ENCODE data around the gene APOL3.
A peak's percentile ranks its signal among the peaks of the same experiment; 100 is the strongest.
"Not testable (repeated sequence)": the region's sequence is repeated elsewhere in the genome, so short reads cannot be mapped to it uniquely, and the experiment has no call there.

APOL3 gene

GRCh38 chr22:36125994-36126531 lies 34.5 kb downstream of the APOL3 start:
- Histone ChIP-seq H3K4me1 (ENCODE audit: insufficient read depth, low read length) (0 out of 2 replicates have a peak, but pooled peaks cover 3% of the 10 kb centered on the region), H3K9me3 (ENCODE audit: insufficient read depth, low read depth, low read length) (no peaks in the 10 kb centered on the region), H3K9ac (ENCODE audit: low read depth, low read length) (no peak overlapping the region), H3K27me3 (ENCODE audit: insufficient read depth, low read length) (peaks cover 21% of the 10 kb centered on the region), H3K4me3 (ENCODE audit: low read length) (no peak overlapping the region), H3K27ac (ENCODE audit: low read length) (no peak overlapping the region), H3K36me3 (ENCODE audit: insufficient read depth, low read depth, low read length) (no peaks in the 10 kb centered on the region)

GRCh38 chr22:36125434-36125833 lies 35.1 kb downstream of the APOL3 start:
- H3K9me3 ChIP-seq (ENCODE audit: insufficient read depth, low read depth, low read length): no peaks in the 10 kb centered on the region
- 0 out of 2 replicates have a peak, but pooled peaks cover 3% of the 10 kb centered on the region for H3K4me1 ChIP-seq (ENCODE audit: insufficient read depth, low read length)
- H3K27ac ChIP-seq (ENCODE audit: low read length): no peak overlapping the region
- H3K9ac ChIP-seq (ENCODE audit: low read depth, low read length): no peak overlapping the region
- H3K27me3 ChIP-seq (ENCODE audit: insufficient read depth, low read length): peaks cover 21% of the 10 kb centered on the region
- no peak overlapping the region for H3K4me3 ChIP-seq (ENCODE audit: low read length)
- no peaks in the 10 kb centered on the region for H3K36me3 ChIP-seq (ENCODE audit: insufficient read depth, low read depth, low read length)

GRCh38 chr22:36124666-36125065 lies 35.9 kb downstream of the APOL3 start:
- no peaks in the 10 kb centered on the region for H3K36me3 ChIP-seq (ENCODE audit: insufficient read depth, low read depth, low read length)
- no peak overlapping the region for H3K4me3 ChIP-seq (ENCODE audit: low read length)
- H3K4me1 ChIP-seq (ENCODE audit: insufficient read depth, low read length): 0 out of 2 replicates have a peak, but pooled peaks cover 2% of the 10 kb centered on the region
- H3K9ac ChIP-seq (ENCODE audit: low read depth, low read length): no peak overlapping the region
- H3K27me3 ChIP-seq (ENCODE audit: insufficient read depth, low read length): peaks cover 21% of the 10 kb centered on the region
- no peak overlapping the region for H3K27ac ChIP-seq (ENCODE audit: low read length)
- no peaks in the 10 kb centered on the region for H3K9me3 ChIP-seq (ENCODE audit: insufficient read depth, low read depth, low read length)

- Histone ChIP-seq H3K9me3 (ENCODE audit: insufficient read depth, low read depth, low read length) (no peaks in the 10 kb centered on the region), H3K36me3 (ENCODE audit: insufficient read depth, low read depth, low read length) (no peaks in the 10 kb centered on the region), H3K4me1 (ENCODE audit: insufficient read depth, low read length) (no peaks in the 10 kb centered on the region), H3K27ac (ENCODE audit: low read length) (no peak overlapping the region), H3K27me3 (ENCODE audit: insufficient read depth, low read length) (peaks cover 21% of the 10 kb centered on the region), H3K4me3 (ENCODE audit: low read length) (no peak overlapping the region), H3K9ac (ENCODE audit: low read depth, low read length) (peak overlapping the region; percentile 42; the same call in 1 of the 2 replicates)
These were observed 36.6 kb downstream of the APOL3 start for GRCh38 chr22:36123673-36124630.

GRCh38 chr22:36120621-36121351 lies 39.8 kb downstream of the APOL3 start:
- H3K27ac ChIP-seq (ENCODE audit: low read length); H3K9ac ChIP-seq (ENCODE audit: low read depth, low read length); H3K4me1 ChIP-seq (ENCODE audit: insufficient read depth, low read length); H3K4me3 ChIP-seq (ENCODE audit: low read length); H3K36me3 ChIP-seq (ENCODE audit: insufficient read depth, low read depth, low read length); H3K9me3 ChIP-seq (ENCODE audit: insufficient read depth, low read depth, low read length): not testable (repeated sequence)
- peaks cover 18% of the 10 kb centered on the region for H3K27me3 ChIP-seq (ENCODE audit: insufficient read depth, low read length)

GRCh38 chr22:36117053-36117554 lies 43.5 kb downstream of the APOL3 start:
- Histone ChIP-seq H3K27me3 (ENCODE audit: insufficient read depth, low read length) (no peaks in the 10 kb centered on the region), H3K4me1 (ENCODE audit: insufficient read depth, low read length) (no peaks in the 10 kb centered on the region), H3K9me3 (ENCODE audit: insufficient read depth, low read depth, low read length) (no peaks in the 10 kb centered on the region), H3K27ac (ENCODE audit: low read length) (no peak overlapping the region), H3K9ac (ENCODE audit: low read depth, low read length) (no peak overlapping the region), H3K36me3 (ENCODE audit: insufficient read depth, low read depth, low read length) (no peaks in the 10 kb centered on the region), H3K4me3 (ENCODE audit: low read length) (no peak overlapping the region)

GRCh38 chr22:36116127-36116526 lies 44.4 kb downstream of the APOL3 start:
- no peak overlapping the region for H3K27ac ChIP-seq (ENCODE audit: low read length)
- no peak overlapping the region for H3K4me3 ChIP-seq (ENCODE audit: low read length)
- no peaks in the 10 kb centered on the region for H3K36me3 ChIP-seq (ENCODE audit: insufficient read depth, low read depth, low read length)

GRCh38 chr22:36113121-36113520 lies 47.4 kb downstream of the APOL3 start:
- no peaks in the 10 kb centered on the region for H3K4me1 ChIP-seq (ENCODE audit: insufficient read depth, low read length)
- H3K27me3 ChIP-seq (ENCODE audit: insufficient read depth, low read length): no peaks in the 10 kb centered on the region
- no peaks in the 10 kb centered on the region for H3K36me3 ChIP-seq (ENCODE audit: insufficient read depth, low read depth, low read length)
- H3K27ac ChIP-seq (ENCODE audit: low read length): no peak overlapping the region
- H3K9ac ChIP-seq (ENCODE audit: low read depth, low read length): no peak overlapping the region
- no peak overlapping the region for H3K4me3 ChIP-seq (ENCODE audit: low read length)
- no peaks in the 10 kb centered on the region for H3K9me3 ChIP-seq (ENCODE audit: insufficient read depth, low read depth, low read length)

More at GRCh38 chr22:36116127-36116526, 44.4 kb downstream of the APOL3 start:
- Histone ChIP-seq H3K9ac (ENCODE audit: low read depth, low read length) (no peak overlapping the region), H3K27me3 (ENCODE audit: insufficient read depth, low read length) (no peaks in the 10 kb centered on the region), H3K4me1 (ENCODE audit: insufficient read depth, low read length) (no peaks in the 10 kb centered on the region), H3K9me3 (ENCODE audit: insufficient read depth, low read depth, low read length) (no peaks in the 10 kb centered on the region)

- H3K4me3 ChIP-seq (ENCODE audit: low read length): no peak overlapping the region
- no peaks in the 10 kb centered on the region for H3K27me3 ChIP-seq (ENCODE audit: insufficient read depth, low read length)
- H3K9me3 ChIP-seq (ENCODE audit: insufficient read depth, low read depth, low read length): no peaks in the 10 kb centered on the region
- H3K9ac ChIP-seq (ENCODE audit: low read depth, low read length): no peak overlapping the region
- no peak overlapping the region for H3K27ac ChIP-seq (ENCODE audit: low read length)
- no peaks in the 10 kb centered on the region for H3K4me1 ChIP-seq (ENCODE audit: insufficient read depth, low read length)
- H3K36me3 ChIP-seq (ENCODE audit: insufficient read depth, low read depth, low read length): no peaks in the 10 kb centered on the region
These were observed 49.2 kb downstream of the APOL3 start for GRCh38 chr22:36111316-36111715.

- no peaks in the 10 kb centered on the region for H3K36me3 ChIP-seq (ENCODE audit: insufficient read depth, low read depth, low read length)
- no peaks in the 10 kb centered on the region for H3K4me1 ChIP-seq (ENCODE audit: insufficient read depth, low read length)
- H3K27ac ChIP-seq (ENCODE audit: low read length): no peak overlapping the region
- no peak overlapping the region for H3K4me3 ChIP-seq (ENCODE audit: low read length)
- no peaks in the 10 kb centered on the region for H3K9me3 ChIP-seq (ENCODE audit: insufficient read depth, low read depth, low read length)
- no peaks in the 10 kb centered on the region for H3K27me3 ChIP-seq (ENCODE audit: insufficient read depth, low read length)
- no peak overlapping the region for H3K9ac ChIP-seq (ENCODE audit: low read depth, low read length)
These were observed 50.2 kb downstream of the APOL3 start for GRCh38 chr22:36110306-36110881.

GRCh38 chr22:36107436-36107835 lies 53.1 kb downstream of the APOL3 start:
- no peaks in the 10 kb centered on the region for H3K9me3 ChIP-seq (ENCODE audit: insufficient read depth, low read depth, low read length)
- H3K27ac ChIP-seq (ENCODE audit: low read length): no peak overlapping the region
- no peaks in the 10 kb centered on the region for H3K27me3 ChIP-seq (ENCODE audit: insufficient read depth, low read length)
- H3K36me3 ChIP-seq (ENCODE audit: insufficient read depth, low read depth, low read length): no peaks in the 10 kb centered on the region
- no peak overlapping the region for H3K4me3 ChIP-seq (ENCODE audit: low read length)
- no peaks in the 10 kb centered on the region for H3K4me1 ChIP-seq (ENCODE audit: insufficient read depth, low read length)
- H3K9ac ChIP-seq (ENCODE audit: low read depth, low read length): no peak overlapping the region
